HepG2 (cell line): Measurements from ENCODE around the gene PRELID2. TPM values are rescaled to one million over a fixed set of nuclear protein-coding genes. Genes with fewer than 3 reads are reported as not detected.

Experiments used
- ATAD3A ChIP-seq: sonication (generic); formaldehyde crosslinking; IDR thresholded peaks from 2 replicates; pipeline ENCODE4 v1.4.0; 2020; ENCODE audit warnings: missing genetic modification reagents
- JDP2 ChIP-seq: sonication (generic); formaldehyde crosslinking; IDR thresholded peaks from 2 replicates; pipeline ENCODE4 v1.8.1; 2022; ENCODE audit warnings: missing genetic modification reagents, borderline replicate concordance
- MAFK ChIP-seq, 2 experiments: IDR thresholded peaks in 1 of 2; conservative IDR thresholded peaks in 1 of 2; 2 replicates each; pipeline ENCODE4 v1.6.1; 2011; ENCODE audit warnings: improper control_type of control experiment in 2 of 2, low read length in 2 of 2
- PHF8 ChIP-seq: sonication (generic); formaldehyde crosslinking; IDR thresholded peaks from 2 replicates; pipeline ENCODE4 v1.5.0; 2020; ENCODE audit warnings: missing genetic modification reagents
- PRPF4 ChIP-seq: fragments of 200-400 bp; formaldehyde crosslinking; IDR thresholded peaks from 2 replicates; pipeline ENCODE4 v1.6.1; 2016; ENCODE audit warnings: low read length, low read depth; ENCODE audit not compliant: poor library complexity, severe bottlenecking
- ZFP62 ChIP-seq: sonication (generic); formaldehyde crosslinking; IDR thresholded peaks from 2 replicates; pipeline ENCODE4 v1.4.0; 2020; ENCODE audit warnings: missing genetic modification reagents
- ZNF333 ChIP-seq: sonication (generic); formaldehyde crosslinking; IDR thresholded peaks from 2 replicates; pipeline ENCODE4 v1.4.0; 2020; ENCODE audit warnings: mild to moderate bottlenecking, missing genetic modification reagents, borderline replicate concordance
- ZNF615 ChIP-seq: sonication (generic); formaldehyde crosslinking; IDR thresholded peaks from 2 replicates; pipeline ENCODE4 v1.5.0; 2020; ENCODE audit warnings: mild to moderate bottlenecking, missing genetic modification reagents, borderline replicate concordance
- ZNF790 ChIP-seq: sonication (generic); formaldehyde crosslinking; IDR thresholded peaks from 2 replicates; pipeline ENCODE4 v1.8.0; 2022; ENCODE audit warnings: missing genetic modification reagents, mild to moderate bottlenecking, borderline replicate concordance
- ZSCAN22 ChIP-seq: sonication (generic); formaldehyde crosslinking; IDR thresholded peaks from 2 replicates; pipeline ENCODE4 v1.4.0; 2020; ENCODE audit warnings: mild to moderate bottlenecking, missing genetic modification reagents
- polyA plus RNA-seq, 8 experiments: library from polyadenylated mRNA; depleted of rRNA in 3 of 8; stranded (reverse) in 7 of 8; unstranded in 1 of 8; fragments of >200 nt; fragmentation: Illumina TruSeq in 4 of 8; extraction: Trizol in 4 of 8; gene quantifications; 2 replicates each; pipeline versions ENCODE4 v1.2.1 to v1.2.3, GENCODE V29; 2011 to 2016; ENCODE audit warnings: low read depth in 4 of 8, missing spikeins in 1 of 8, mixed read lengths in 1 of 8; ENCODE audit not compliant: insufficient read depth in 1 of 8
- total RNA-seq, 5 experiments: library from RNA; depleted of rRNA; stranded (reverse); fragments of >200 nt; fragmentation: Illumina TruSeq; extraction: Trizol; gene quantifications; 2 replicates each; pipeline ENCODE4 v1.2.3, GENCODE V29; 2016; ENCODE audit warnings: low read depth in 1 of 5
- TF ChIP-seq, protein P1 (sequence below): conservative IDR thresholded peaks from 2 replicates; pipeline ENCODE4 v1.6.1; 2018; ENCODE audit warnings: missing genetic modification reagents
- TF ChIP-seq, protein P2 (sequence below): sonication (generic); formaldehyde crosslinking; IDR thresholded peaks from 2 replicates; pipeline ENCODE4 v1.5.0; 2020; ENCODE audit warnings: mild to moderate bottlenecking, missing genetic modification reagents
- TF ChIP-seq, protein P3 (sequence below): sonication (generic); formaldehyde crosslinking; IDR thresholded peaks from 2 replicates; pipeline ENCODE4 v1.4.0; 2020; ENCODE audit warnings: mild to moderate bottlenecking, missing genetic modification reagents
- TF ChIP-seq, protein P4 (sequence below): sonication (generic); formaldehyde crosslinking; IDR thresholded peaks from 2 replicates; pipeline ENCODE4; 2020; ENCODE audit warnings: missing genetic modification reagents, mild to moderate bottlenecking, borderline replicate concordance

The PRELID2 gene
- total and polyA plus RNA-seq, 2 of the 13 experiments (the other 11 are each of a cell fraction or from before 2014, with no cell fraction given) = 10.0 to 22.9 TPM

DNA sequence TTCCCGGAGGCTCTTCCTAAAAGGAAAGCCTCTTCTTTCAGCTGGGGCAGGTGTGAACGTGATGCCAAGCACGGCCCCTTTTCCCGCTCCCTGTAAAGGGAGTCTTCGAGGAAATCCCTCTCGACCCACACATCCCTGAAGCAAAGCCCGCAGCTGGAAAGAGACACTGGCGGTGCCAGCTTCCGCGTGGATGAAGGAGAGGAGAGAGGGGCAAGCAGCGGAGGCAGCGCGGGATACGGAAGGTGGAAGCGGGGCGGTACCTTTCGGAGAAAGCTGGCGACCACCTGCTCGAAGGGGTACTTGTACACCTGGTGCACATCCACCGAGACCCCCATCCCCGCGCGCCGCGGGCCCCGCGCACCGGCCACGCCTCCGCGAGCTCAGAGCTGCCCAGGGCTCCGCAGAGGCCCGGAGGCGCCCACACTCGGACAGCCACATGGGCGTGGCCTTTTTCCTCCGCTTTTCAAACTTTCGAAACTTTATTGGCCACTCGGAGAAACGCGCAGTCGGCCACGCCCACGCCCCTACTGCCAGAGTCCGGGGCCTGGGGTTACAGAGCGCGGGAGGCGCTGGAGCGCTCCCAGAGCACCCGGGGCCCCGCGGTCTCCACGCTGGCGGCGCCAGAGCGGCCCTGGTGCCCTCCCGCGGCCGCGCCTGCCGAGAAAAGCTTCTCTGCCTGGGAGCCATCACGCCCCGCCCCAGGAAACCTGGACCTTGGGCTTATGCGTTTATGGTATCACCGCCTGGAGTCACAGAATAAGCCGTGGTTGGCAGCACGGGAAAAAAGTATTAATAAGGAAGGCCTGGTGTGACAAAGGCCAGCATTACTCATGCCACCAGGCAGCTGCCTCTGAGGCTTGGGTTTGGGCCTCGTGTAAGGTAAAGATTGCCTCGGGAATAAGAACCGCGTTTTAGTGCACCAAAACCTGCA lies at the start of gene PRELID2 (continued):
- TF ChIP-seq, protein P1, sequence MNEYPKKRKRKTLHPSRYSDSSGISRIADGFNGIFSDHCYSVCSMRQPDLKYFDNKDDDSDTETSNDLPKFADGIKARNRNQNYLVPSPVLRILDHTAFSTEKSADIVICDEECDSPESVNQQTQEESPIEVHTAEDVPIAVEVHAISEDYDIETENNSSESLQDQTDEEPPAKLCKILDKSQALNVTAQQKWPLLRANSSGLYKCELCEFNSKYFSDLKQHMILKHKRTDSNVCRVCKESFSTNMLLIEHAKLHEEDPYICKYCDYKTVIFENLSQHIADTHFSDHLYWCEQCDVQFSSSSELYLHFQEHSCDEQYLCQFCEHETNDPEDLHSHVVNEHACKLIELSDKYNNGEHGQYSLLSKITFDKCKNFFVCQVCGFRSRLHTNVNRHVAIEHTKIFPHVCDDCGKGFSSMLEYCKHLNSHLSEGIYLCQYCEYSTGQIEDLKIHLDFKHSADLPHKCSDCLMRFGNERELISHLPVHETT (CRISPR knock-in tag) = 0 out of 2 replicates have a peak, but pooled peaks have one; percentile 28
- TF ChIP-seq MAFK (conservative IDR thresholded peaks at IDR 0.05 in 1 of 2, IDR thresholded peaks at IDR 0.05 in 1 of 2; ENCODE audit: low read length in 2 of 2) = no peak
- no peak; the same call in 1 of the 2 replicates for TF ChIP-seq JDP2 (CRISPR knock-in tag)
- TF ChIP-seq, protein P2, sequence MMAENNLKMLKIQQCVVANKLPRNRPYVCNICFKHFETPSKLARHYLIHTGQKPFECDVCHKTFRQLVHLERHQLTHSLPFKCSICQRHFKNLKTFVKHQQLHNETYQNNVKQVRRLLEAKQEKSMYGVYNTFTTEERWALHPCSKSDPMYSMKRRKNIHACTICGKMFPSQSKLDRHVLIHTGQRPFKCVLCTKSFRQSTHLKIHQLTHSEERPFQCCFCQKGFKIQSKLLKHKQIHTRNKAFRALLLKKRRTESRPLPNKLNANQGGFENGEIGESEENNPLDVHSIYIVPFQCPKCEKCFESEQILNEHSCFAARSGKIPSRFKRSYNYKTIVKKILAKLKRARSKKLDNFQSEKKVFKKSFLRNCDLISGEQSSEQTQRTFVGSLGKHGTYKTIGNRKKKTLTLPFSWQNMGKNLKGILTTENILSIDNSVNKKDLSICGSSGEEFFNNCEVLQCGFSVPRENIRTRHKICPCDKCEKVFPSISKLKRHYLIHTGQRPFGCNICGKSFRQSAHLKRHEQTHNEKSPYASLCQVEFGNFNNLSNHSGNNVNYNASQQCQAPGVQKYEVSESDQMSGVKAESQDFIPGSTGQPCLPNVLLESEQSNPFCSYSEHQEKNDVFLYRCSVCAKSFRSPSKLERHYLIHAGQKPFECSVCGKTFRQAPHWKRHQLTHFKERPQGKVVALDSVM (CRISPR knock-in tag) = peak; percentile 46; the same call in 1 of the 2 replicates
- no peak for TF ChIP-seq ATAD3A (CRISPR knock-in tag)
- TF ChIP-seq ZFP62 (CRISPR knock-in tag) = no peak
- TF ChIP-seq ZNF615 (CRISPR knock-in tag) = 0 out of 2 replicates have a peak, but pooled peaks have one; percentile 11
- TF ChIP-seq ZSCAN22 (CRISPR knock-in tag) = no peak
- TF ChIP-seq PHF8 (CRISPR knock-in tag) = peak; percentile 82
- TF ChIP-seq, protein P3, sequence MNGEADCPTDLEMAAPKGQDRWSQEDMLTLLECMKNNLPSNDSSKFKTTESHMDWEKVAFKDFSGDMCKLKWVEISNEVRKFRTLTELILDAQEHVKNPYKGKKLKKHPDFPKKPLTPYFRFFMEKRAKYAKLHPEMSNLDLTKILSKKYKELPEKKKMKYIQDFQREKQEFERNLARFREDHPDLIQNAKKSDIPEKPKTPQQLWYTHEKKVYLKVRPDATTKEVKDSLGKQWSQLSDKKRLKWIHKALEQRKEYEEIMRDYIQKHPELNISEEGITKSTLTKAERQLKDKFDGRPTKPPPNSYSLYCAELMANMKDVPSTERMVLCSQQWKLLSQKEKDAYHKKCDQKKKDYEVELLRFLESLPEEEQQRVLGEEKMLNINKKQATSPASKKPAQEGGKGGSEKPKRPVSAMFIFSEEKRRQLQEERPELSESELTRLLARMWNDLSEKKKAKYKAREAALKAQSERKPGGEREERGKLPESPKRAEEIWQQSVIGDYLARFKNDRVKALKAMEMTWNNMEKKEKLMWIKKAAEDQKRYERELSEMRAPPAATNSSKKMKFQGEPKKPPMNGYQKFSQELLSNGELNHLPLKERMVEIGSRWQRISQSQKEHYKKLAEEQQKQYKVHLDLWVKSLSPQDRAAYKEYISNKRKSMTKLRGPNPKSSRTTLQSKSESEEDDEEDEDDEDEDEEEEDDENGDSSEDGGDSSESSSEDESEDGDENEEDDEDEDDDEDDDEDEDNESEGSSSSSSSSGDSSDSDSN (CRISPR knock-in tag) = peak; percentile 97
- no peak for TF ChIP-seq ZNF790 (CRISPR knock-in tag)
- no peak for TF ChIP-seq ZNF333 (CRISPR knock-in tag)
- TF ChIP-seq, protein P4, sequence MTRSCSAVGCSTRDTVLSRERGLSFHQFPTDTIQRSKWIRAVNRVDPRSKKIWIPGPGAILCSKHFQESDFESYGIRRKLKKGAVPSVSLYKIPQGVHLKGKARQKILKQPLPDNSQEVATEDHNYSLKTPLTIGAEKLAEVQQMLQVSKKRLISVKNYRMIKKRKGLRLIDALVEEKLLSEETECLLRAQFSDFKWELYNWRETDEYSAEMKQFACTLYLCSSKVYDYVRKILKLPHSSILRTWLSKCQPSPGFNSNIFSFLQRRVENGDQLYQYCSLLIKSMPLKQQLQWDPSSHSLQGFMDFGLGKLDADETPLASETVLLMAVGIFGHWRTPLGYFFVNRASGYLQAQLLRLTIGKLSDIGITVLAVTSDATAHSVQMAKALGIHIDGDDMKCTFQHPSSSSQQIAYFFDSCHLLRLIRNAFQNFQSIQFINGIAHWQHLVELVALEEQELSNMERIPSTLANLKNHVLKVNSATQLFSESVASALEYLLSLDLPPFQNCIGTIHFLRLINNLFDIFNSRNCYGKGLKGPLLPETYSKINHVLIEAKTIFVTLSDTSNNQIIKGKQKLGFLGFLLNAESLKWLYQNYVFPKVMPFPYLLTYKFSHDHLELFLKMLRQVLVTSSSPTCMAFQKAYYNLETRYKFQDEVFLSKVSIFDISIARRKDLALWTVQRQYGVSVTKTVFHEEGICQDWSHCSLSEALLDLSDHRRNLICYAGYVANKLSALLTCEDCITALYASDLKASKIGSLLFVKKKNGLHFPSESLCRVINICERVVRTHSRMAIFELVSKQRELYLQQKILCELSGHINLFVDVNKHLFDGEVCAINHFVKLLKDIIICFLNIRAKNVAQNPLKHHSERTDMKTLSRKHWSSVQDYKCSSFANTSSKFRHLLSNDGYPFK (CRISPR knock-in tag) = no peak
- peak; percentile 74 for TF ChIP-seq PRPF4
